ENCODE data around the gene NOCT. TPM values are rescaled to one million over a fixed set of nuclear protein-coding genes. Genes with fewer than 3 reads are reported as not detected.
"Not testable (repeated sequence)": the region's sequence is repeated elsewhere in the genome, so short reads cannot be mapped to it uniquely, and the experiment has no call there.

Gene NOCT
- total RNA-seq, 8 experiments from 2014 or later, result 6.5 to 30.8 (median 13.5) TPM

DNA sequence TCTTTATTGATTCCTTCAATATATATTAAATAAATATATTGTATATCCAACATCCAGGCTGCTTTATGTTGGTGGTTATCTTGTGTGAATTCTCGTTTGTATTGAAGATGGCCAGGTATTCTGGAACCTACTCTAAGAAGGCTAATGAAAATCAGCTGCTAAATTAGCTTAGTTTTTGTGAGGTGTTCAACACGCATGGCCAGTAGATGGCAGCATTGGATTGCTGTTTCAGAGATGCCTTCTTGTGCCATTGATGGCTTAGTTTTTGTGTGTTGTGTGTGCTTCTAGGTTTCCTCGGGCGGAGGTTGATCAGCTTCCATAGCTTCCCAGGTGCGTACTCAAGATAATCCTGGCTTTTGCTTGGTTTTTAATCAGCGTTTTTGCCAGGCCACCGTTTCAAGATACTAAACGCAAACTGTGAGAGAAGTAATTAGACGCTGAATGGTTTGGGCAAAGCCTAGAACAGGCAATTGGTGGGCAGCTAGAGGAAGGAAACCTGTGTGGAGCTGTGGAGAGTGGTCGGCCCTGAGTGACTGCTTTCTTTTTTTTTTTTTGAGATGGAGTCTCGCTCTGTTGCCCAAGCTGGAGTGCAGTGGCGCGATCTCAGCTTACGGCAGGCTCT, 15.1 kb downstream of the NOCT start:
- peak in 7 of 8 experiments; percentile 41 to 63 (median 53) for ATAC-seq (replicated peaks in 6 of 8)
- Histone ChIP-seq H3K4me1 (replicated peaks in 1 of 2) (no peaks in the 10 kb centered on the region), H3K4me3 (no peak overlapping the region), H3K27ac (no peak overlapping the region)
- in situ Hi-C loops (cut with MboI; ENCODE audit: low pct_unique_long_range_greater_than_20kb in 2 of 9, low sequenced_read_pairs in 9 of 9, unreplicated experiment in 9 of 9), result no loop called here
- WGBS, 10 experiments, result 17 to 100% (median 45%) methylated on average over 1 to 14 of the region's 14 CpGs; no CpG with 5 or more reads in 1 of the 10 experiments

DNA sequence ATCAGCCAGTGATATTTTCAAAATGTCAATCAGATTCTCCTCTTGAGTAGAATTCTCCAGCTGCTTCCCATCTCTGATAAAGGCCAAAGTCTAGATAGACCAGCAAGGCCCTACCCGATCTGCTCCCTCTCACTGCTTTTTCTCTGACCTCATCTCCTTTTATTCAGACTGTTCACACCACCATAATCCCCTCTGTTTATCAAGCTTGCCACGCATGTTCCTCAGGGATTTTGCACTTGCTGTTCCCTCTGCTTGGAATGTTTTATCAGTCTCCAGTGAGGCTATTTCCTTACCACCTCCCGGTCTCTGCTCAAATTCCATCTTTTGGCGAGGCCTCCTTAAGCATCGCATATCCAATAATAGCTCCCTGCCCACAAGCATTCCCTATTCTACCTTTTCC, 20.1 kb downstream of the NOCT start:
- Histone ChIP-seq H3K4me1 (replicated peaks in 1 of 2) (no peaks in the 10 kb centered on the region), H3K4me3 (no peak overlapping the region), H3K27ac (no peak overlapping the region)
- in situ Hi-C loops (cut with MboI; ENCODE audit: low pct_unique_long_range_greater_than_20kb in 2 of 9, low sequenced_read_pairs in 9 of 9, unreplicated experiment in 9 of 9), result no loop called here
- 76 to 100% (median 97%) methylated on average over 1 to 5 of the region's 5 CpGs; no CpG with 5 or more reads in 1 of the 10 experiments for WGBS, 10 experiments
- no peak for ATAC-seq (replicated peaks in 6 of 8)

DNA sequence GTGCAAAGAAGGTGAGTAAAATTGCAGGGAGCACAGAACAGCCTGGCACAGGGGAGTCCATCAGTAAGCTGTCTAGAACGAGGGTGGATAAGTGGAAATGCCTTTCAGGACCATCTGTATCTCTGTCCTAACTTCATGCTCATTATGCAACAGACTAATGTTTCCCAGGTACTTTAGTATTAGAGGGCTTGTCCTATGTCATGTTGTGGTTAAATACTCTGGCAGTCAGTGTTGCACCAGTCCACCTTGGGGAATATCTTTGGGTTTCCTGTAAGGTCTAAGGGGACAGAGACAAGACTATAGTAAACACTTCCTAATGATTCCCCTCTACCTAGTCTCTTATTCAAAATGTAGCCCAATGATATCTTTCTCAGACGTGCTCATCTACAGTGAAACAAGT, 21.3 kb downstream of the NOCT start:
- 55 to 100% (median 85%) methylated on average over 1 to 2 of the region's 2 CpGs; no CpG with 5 or more reads in 4 of the 10 experiments for WGBS, 10 experiments
- Histone ChIP-seq H3K27ac (no peak overlapping the region), H3K4me1 (replicated peaks in 1 of 2) (no peaks in the 10 kb centered on the region), H3K4me3 (no peak overlapping the region)
- no peak for ATAC-seq (replicated peaks in 6 of 8)
- in situ Hi-C loops (cut with MboI; ENCODE audit: low pct_unique_long_range_greater_than_20kb in 2 of 9, low sequenced_read_pairs in 9 of 9, unreplicated experiment in 9 of 9), result no loop called here

DNA sequence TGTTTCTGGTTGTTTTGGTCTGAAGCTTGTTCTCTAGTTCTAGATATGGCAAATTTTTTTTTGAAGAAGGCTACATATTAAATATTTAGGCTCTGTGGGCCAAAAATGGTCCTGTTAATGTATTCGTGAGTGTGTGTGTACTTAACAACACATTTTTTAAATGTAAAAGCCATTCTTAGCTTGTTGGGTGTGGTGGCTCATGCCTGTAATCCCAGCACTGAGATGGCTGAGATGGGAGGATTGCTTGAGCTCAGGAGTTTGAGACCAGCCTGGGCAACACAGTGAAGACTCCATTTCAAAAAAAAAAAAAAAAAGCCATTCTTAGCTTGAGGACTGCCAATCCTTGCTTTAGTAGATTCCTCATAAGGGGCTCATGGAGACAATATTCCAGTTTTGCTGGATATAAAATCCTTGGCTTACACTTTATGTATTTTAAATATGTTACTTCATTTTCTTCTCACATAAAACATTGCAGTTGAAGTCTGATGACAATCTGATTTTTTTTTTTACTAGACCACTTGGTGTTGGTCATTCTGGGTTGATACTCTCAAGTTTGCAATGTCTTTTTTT, 23.4 kb downstream of the NOCT start:
- in situ Hi-C loops (cut with MboI; ENCODE audit: low pct_unique_long_range_greater_than_20kb in 2 of 9, low sequenced_read_pairs in 9 of 9, unreplicated experiment in 9 of 9), result no loop called here
- H3K4me1 ChIP-seq (replicated peaks in 1 of 2), result no peaks in the 10 kb centered on the region
- 13 to 100% (median 86%) methylated on average over 1 of the region's 1 CpG; no CpG with 5 or more reads in 3 of the 10 experiments for WGBS, 10 experiments
- H3K27ac ChIP-seq, result no peak overlapping the region
- no peak overlapping the region for H3K4me3 ChIP-seq
- peak in 3 of 8 experiments; percentile 67 to 87 (median 81) for ATAC-seq (replicated peaks in 6 of 8)

DNA sequence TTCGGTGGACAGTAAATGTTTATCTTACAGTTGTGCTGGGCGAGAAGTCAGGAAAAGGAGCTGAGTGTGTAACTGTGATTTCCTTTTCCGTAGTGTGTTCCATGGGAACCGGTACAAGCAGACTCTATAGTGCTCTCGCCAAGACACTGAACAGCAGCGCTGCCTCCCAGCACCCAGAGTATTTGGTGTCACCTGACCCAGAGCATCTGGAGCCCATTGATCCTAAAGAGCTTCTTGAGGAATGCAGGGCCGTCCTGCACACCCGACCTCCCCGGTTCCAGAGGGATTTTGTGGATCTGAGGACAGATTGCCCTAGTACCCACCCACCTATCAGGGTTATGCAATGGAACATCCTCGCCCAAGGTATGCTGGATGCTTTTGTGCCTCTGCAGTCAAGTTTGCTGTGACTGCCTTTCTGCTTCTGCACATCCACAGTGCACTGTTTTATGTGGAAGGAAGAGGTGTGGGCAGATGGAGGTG, 27.4 kb downstream of the NOCT start:
- in situ Hi-C loops (cut with MboI; ENCODE audit: low pct_unique_long_range_greater_than_20kb in 2 of 9, low sequenced_read_pairs in 9 of 9, unreplicated experiment in 9 of 9), result no loop called here
- Histone ChIP-seq H3K27ac (no peak overlapping the region), H3K4me1 (replicated peaks in 1 of 2) (no peaks in the 10 kb centered on the region), H3K4me3 (no peak overlapping the region)
- WGBS, 10 experiments, result 60 to 100% (median 87%) methylated on average over 2 to 9 of the region's 10 CpGs; no CpG with 5 or more reads in 3 of the 10 experiments
- ATAC-seq (replicated peaks in 6 of 8), result peak in 2 of 8 experiments; percentile 11 to 26

DNA sequence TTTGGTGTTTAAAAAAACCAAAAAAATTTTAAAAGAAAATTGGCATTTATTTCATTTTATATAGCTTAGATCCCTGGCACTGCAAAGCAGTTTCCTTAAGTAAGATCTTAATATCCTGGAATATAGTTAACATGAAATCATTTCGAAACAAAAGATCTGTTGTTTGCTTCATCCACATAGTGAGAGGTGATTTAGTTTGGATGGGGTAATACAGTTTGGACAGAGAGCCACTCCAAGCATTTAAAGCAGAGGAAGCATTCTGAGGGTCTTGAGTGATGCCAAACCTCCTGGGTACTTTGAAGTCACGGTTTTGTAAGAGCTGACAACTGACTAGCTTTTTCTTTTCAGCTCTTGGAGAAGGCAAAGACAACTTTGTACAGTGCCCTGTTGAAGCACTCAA, 28.7 kb downstream of the NOCT start:
- in situ Hi-C loops (cut with MboI; ENCODE audit: low pct_unique_long_range_greater_than_20kb in 2 of 9, low sequenced_read_pairs in 9 of 9, unreplicated experiment in 9 of 9), result no loop called here
- Histone ChIP-seq H3K4me1 (replicated peaks in 1 of 2) (no peaks in the 10 kb centered on the region), H3K27ac (no peak overlapping the region), H3K4me3 (no peak overlapping the region)
- ATAC-seq (replicated peaks in 6 of 8), result no peak
- WGBS, 10 experiments, result 67 to 100% (median 89%) methylated on average over 1 to 2 of the region's 2 CpGs; no CpG with 5 or more reads in 2 of the 10 experiments

DNA sequence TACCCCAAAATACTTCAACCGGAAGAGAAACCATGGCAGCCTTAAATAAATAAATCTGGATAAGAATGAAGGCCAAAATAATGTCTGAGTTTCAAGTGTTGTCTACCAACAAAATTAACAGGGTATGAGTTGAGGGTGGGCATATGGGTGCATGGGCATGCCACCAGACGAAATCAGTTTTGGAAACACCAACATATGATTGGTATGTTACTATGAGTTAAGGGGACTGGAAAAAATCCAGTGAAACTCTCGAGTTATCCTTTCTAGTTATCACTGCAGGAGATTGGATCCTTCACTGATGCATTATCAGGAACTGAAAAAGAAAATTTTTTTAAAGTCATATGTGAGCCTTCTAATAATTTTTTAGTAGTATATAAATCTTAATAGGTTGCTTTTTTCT, 32.4 kb downstream of the NOCT start:
- no peak overlapping the region for H3K4me3 ChIP-seq
- in situ Hi-C loops (cut with MboI; ENCODE audit: low pct_unique_long_range_greater_than_20kb in 2 of 9, low sequenced_read_pairs in 9 of 9, unreplicated experiment in 9 of 9), result no loop called here
- 62 to 100% (median 83%) methylated on average over 1 to 3 of the region's 3 CpGs; no CpG with 5 or more reads in 2 of the 10 experiments for WGBS, 10 experiments
- no peaks in the 10 kb centered on the region for H3K4me1 ChIP-seq (replicated peaks in 1 of 2)
- ATAC-seq (replicated peaks in 6 of 8), result no peak
- H3K27ac ChIP-seq, result no peak overlapping the region

DNA sequence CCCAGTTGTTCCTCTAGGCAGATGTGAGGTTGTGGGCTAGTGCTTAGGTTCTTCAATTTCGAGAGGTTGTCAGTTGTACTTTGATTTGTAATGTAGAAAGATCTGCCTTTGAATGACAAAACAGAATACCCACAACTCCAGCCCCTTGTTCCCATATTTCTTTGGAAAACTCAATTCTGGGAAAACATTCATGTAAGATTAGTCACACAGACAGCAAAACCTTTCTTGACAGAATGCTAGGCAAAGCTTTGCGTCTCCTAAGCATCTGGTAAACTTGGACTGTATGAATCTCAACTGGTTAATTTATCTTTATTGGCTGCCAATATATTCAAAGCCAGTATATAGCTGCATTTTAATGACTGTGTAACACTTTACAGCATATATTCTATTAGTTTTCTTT, 34.9 kb downstream of the NOCT start:
- H3K27ac ChIP-seq, result no peak overlapping the region
- ATAC-seq (replicated peaks in 6 of 8), result peak in 1 of 8 experiments; percentile 18

DNA sequence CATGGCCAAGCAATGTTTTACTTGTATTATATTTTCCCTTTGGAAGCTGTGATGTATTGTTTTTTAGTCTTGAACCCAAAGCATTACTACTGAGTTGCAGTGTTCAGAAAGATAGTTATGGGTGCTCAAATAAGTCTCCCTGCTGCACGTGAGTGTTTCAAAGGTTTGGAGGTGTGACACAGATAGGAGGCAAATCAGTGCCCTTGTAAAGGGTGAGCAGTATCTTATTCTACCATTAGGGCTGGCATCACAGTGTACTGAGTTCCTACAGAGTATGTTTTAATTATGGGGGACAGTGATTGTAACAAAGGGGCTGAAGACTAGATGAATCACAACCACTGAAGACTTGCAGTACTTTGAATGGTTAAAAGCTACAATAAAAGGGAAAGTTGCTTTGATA, 38.3 kb downstream of the NOCT start:
- Histone ChIP-seq H3K27ac (no peak overlapping the region), H3K4me1 (replicated peaks in 1 of 2) (no peaks in the 10 kb centered on the region), H3K4me3 (no peak overlapping the region)
- in situ Hi-C loops (cut with MboI; ENCODE audit: low pct_unique_long_range_greater_than_20kb in 2 of 9, low sequenced_read_pairs in 9 of 9, unreplicated experiment in 9 of 9), result no loop called here
- ATAC-seq (replicated peaks in 6 of 8), result peak in 1 of 8 experiments; percentile 5
- 60 to 100% (median 83%) methylated on average over 1 of the region's 1 CpG; no CpG with 5 or more reads in 3 of the 10 experiments for WGBS, 10 experiments

More for the DNA sequence above, 34.9 kb downstream of the NOCT start:
- H3K4me1 ChIP-seq (replicated peaks in 1 of 2), result no peaks in the 10 kb centered on the region
- no peak overlapping the region for H3K4me3 ChIP-seq
- in situ Hi-C loops (cut with MboI; ENCODE audit: low pct_unique_long_range_greater_than_20kb in 2 of 9, low sequenced_read_pairs in 9 of 9, unreplicated experiment in 9 of 9), result no loop called here
- WGBS, 10 experiments, result 57 to 97% (median 79%) methylated on average over 1 to 2 of the region's 2 CpGs; no CpG with 5 or more reads in 2 of the 10 experiments

DNA sequence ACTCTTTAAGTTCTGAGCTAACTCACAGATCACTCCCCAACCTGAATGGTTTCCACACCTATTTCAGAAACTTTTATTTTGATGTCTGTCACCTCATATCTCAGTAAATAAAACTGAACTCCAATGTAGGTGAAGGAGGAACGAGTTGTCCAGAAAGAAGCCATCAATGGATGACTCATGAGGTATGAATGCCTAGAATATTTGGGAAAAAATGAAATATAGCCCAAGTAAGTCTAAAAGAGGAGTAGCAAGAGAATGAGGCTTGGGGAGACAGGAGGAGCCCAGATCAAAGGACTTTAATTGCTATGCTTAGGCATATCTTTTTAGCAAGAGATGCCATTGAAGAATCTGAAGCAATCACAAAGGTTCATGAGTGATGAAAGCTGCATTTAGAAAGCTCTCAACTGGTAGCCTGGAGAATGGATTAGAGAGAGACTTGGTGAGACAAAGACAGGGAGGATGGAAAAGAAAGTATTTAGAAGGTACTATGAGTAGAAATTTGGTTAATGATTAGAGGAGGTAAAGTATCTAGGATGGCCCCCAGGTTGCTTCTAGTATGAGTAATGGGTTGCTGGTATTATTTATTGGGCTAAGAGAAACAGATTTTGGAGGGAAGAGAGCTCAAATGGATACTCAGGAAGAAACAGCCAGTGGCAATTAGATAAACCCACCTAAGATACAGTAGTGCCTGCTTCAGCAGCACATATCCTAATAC, 39.4 kb downstream of the NOCT start:
- ATAC-seq (replicated peaks in 6 of 8), result no peak
- Histone ChIP-seq H3K27ac (no peak overlapping the region), H3K4me3 (no peak overlapping the region), H3K4me1 (replicated peaks in 1 of 2) (no peaks in the 10 kb centered on the region)
- in situ Hi-C loops (cut with MboI; ENCODE audit: low pct_unique_long_range_greater_than_20kb in 2 of 9, low sequenced_read_pairs in 9 of 9, unreplicated experiment in 9 of 9), result no loop called here
- WGBS, 10 experiments, result 13 to 100% (median 70%) methylated on average over 1 of the region's 1 CpG; no CpG with 5 or more reads in 2 of the 10 experiments

DNA sequence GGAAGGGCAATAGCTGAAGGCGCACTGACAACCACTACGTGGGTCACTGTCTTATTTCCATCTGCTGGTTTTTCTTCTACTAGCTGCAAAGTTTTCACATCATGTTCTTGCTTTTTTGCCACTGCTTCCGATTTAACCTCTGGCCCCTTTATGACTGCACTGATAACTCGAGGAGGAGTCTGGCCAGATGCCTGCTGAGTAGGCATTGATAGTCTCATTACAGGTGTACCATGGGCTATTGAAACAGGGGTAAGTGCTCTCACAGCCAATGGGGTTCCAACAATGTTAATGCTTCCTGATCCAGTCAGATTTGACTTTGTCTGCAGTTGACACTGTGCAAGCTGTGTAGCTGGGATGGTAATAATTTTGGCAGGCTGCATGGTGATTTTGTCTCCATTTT, 43.4 kb downstream of the NOCT start:
- H3K27ac ChIP-seq; H3K4me3 ChIP-seq; in situ Hi-C loops (cut with MboI; ENCODE audit: low pct_unique_long_range_greater_than_20kb in 2 of 9, low sequenced_read_pairs in 9 of 9, unreplicated experiment in 9 of 9); ATAC-seq (replicated peaks in 6 of 8); H3K4me1 ChIP-seq (replicated peaks in 1 of 2): not testable (repeated sequence)
- 20% methylated on average over 1 of the region's 4 CpGs; no CpG with 5 or more reads in 8 of the 10 experiments for WGBS, 10 experiments

DNA sequence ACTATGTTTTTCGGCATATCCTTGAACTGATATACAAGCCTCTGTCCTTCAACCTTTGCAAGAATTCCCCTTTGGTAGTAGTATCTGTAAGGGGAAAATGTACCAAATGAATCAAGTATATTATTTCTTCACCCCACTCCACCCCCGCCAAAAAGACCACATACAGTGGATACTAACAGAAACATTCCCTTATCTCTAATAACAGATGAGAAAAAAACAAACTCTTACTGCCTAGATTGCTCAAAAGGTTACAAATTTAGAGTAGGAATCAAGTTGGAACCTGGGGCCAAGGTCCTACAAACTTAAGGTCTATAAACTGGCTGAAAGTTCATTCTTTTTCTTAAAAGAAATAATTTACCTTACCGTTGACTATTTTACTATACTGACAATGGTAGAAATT, 45.0 kb downstream of the NOCT start:
- Histone ChIP-seq H3K27ac (no peak overlapping the region), H3K4me1 (replicated peaks in 1 of 2) (no peaks in the 10 kb centered on the region), H3K4me3 (no peak overlapping the region)
- 86 to 100% (median 100%) methylated on average over 1 to 3 of the region's 3 CpGs for WGBS, 10 experiments
- ATAC-seq (replicated peaks in 6 of 8), result no peak
- in situ Hi-C loops (cut with MboI; ENCODE audit: low pct_unique_long_range_greater_than_20kb in 2 of 9, low sequenced_read_pairs in 9 of 9, unreplicated experiment in 9 of 9), result no loop called here
